HL-60/S4 (cell line): Measurements from ENCODE around the gene RANBP1.

Experiments used
- in situ Hi-C: fragments of 300-500 bp; cut with MboI; formaldehyde crosslinking; loops from 2 replicates; pipeline ENCODE4 v1.14.3; 2022; ENCODE audit warnings: low sequenced_read_pairs

RANBP1 gene

GRCh38 chr22:20166703-20167102 lies 50.8 kb downstream of the RANBP1 start:
- in situ Hi-C loops, result no loop called here

- in situ Hi-C loops, result no loop called here
Measured at GRCh38 chr22:20167643-20168322, 51.9 kb downstream of the RANBP1 start.

GRCh38 chr22:20169253-20169822 lies 53.4 kb downstream of the RANBP1 start:
- in situ Hi-C loops, result no loop called here

- in situ Hi-C loops, result no loop called here
Measured at GRCh38 chr22:20170170-20170569, 54.3 kb downstream of the RANBP1 start.

GRCh38 chr22:20171288-20172140 lies 55.6 kb downstream of the RANBP1 start:
- in situ Hi-C loops, result no loop called here

GRCh38 chr22:20172141-20172613 lies 56.3 kb downstream of the RANBP1 start:
- in situ Hi-C loops, result no loop called here

- in situ Hi-C loops, result no loop called here
Measured at GRCh38 chr22:20173246-20173645, 57.3 kb downstream of the RANBP1 start.

GRCh38 chr22:20173772-20174171 lies 57.9 kb downstream of the RANBP1 start:
- in situ Hi-C loops, result no loop called here

GRCh38 chr22:20174785-20175596 lies 59.1 kb downstream of the RANBP1 start:
- in situ Hi-C loops, result loop anchor here (5.0 kb wide), 1 partner anchor 62 kb away; no protein-coding TSS in a partner anchor

GRCh38 chr22:20175597-20175900 lies 59.6 kb downstream of the RANBP1 start:
- in situ Hi-C loops, result loop anchor here (5.0 kb wide), 1 partner anchor 62 kb away; no protein-coding TSS in a partner anchor

GRCh38 chr22:20176421-20177085 lies 60.6 kb downstream of the RANBP1 start:
- in situ Hi-C loops, result loop anchor here (5.0 kb wide), 1 partner anchor 61 kb away; no protein-coding TSS in a partner anchor
